Natural killer cell (primary cell): ENCODE results near the gene SORCS2. TPM values are rescaled to one million over a fixed set of nuclear protein-coding genes. Genes with fewer than 3 reads are reported as not detected.

Experiments
- ATAC-seq, 3 donors: fragments of 150-1000 bp in 2 of 3; fragments of 200-7000 bp in 1 of 3; cut with Tn5 transposase; 1 replicate in 1 of 3; 2 replicates in 2 of 3; pipeline ENCODE4 v1.10.0; 2021; ENCODE audit warnings: mild to moderate bottlenecking in 2 of 3, moderate library complexity in 2 of 3
- DNase-seq, 2 donors: peaks; one replicate each; pipeline versions ENCODE4 v3.0.0 to v3.0.0-alpha.2; 2013 to 2021; ENCODE audit warnings: mixed read lengths in 1 of 2
- H3K27ac ChIP-seq: one replicate; pipeline ENCODE4 v1.5.1; 2013; ENCODE audit warnings: mild to moderate bottlenecking, low read length
- H3K27me3 ChIP-seq: one replicate; pipeline ENCODE4 v1.6.1; 2013; ENCODE audit warnings: low read length; ENCODE audit not compliant: control insufficient read depth, insufficient read depth
- H3K36me3 ChIP-seq: one replicate; pipeline ENCODE4 v1.6.1; 2013; ENCODE audit warnings: low read length; ENCODE audit not compliant: control insufficient read depth, insufficient read depth
- H3K4me1 ChIP-seq: one replicate; pipeline ENCODE4 v1.6.1; 2013; ENCODE audit warnings: low read length; ENCODE audit not compliant: control insufficient read depth, insufficient read depth
- H3K4me3 ChIP-seq: one replicate; pipeline ENCODE4 v1.5.1; 2013; ENCODE audit warnings: low read length
- H3K9me3 ChIP-seq: one replicate; pipeline ENCODE4 v1.6.1; 2013; ENCODE audit warnings: low read length; ENCODE audit not compliant: control insufficient read depth, insufficient read depth
- H3K27ac Mint-ChIP-seq, 2 donors: one replicate each; pipeline ENCODE4 v1.8.0; 2022; ENCODE audit warnings: mild to moderate bottlenecking in 2 of 2, mixed read lengths in 2 of 2, moderate library complexity in 1 of 2
- H3K27me3 Mint-ChIP-seq, 2 donors: one replicate each; pipeline ENCODE4 v1.8.0; 2022; ENCODE audit warnings: low read depth in 2 of 2, mixed read lengths in 2 of 2
- H3K36me3 Mint-ChIP-seq: one replicate; pipeline ENCODE4 v1.8.0; 2022; ENCODE audit warnings: mixed read lengths
- H3K4me1 Mint-ChIP-seq, 2 donors: one replicate each; pipeline ENCODE4 v1.8.0; 2022; ENCODE audit warnings: mixed read lengths in 2 of 2
- H3K4me3 Mint-ChIP-seq: one replicate; pipeline ENCODE4 v1.8.0; 2022; ENCODE audit warnings: mild to moderate bottlenecking, moderate library complexity, mixed read lengths
- H3K9me3 Mint-ChIP-seq, 2 donors: one replicate each; pipeline ENCODE4 v1.8.0; 2022; ENCODE audit warnings: mixed read lengths in 2 of 2
- CTCF ChIP-seq: fragments of 200-600 bp; IDR thresholded peaks from one replicate; pipeline ENCODE4 v1.8.0; 2022; ENCODE audit warnings: antibody characterized with exemption
- WGBS: methylation state at CpG from one replicate; pipeline ENCODE4 v1.1.7; 2013; ENCODE audit warnings: missing lambda C conversion rate; ENCODE audit not compliant: insufficient coverage; 5-methylcytosine and 5-hydroxymethylcytosine counted together
- intact Hi-C: fragments of 100-400 bp; cut with micrococcal nuclease; formaldehyde crosslinking; loops from one replicate; pipeline ENCODE4 v1.14.2; 2022
- total RNA-seq, 4 donors: library from RNA; stranded (reverse); fragments of 120-200 nt in 1 of 4; gene quantifications; one replicate each; pipeline versions ENCODE4 v1.2.3 to v1.2.4, GENCODE V29; 2013 to 2022

The SORCS2 gene
- total RNA-seq, 3 donors from 2014 or later (not counting 1 experiment from before 2014, with no cell fraction given), result 1.2 to 2.5 (median 1.4) TPM

GRCh38 chr4:7389101-7389701, 196.9 kb downstream of the SORCS2 start:
- Mint-ChIP-seq H3K4me1 (peaks cover 0 to 7% of the 10 kb centered on the region in 2 donors), H3K27ac (no peak overlapping the region), H3K36me3 (no peaks in the 10 kb centered on the region), H3K9me3 (peaks cover 0 to 7% of the 10 kb centered on the region in 2 donors), H3K27me3 (peaks cover 11 to 24% of the 10 kb centered on the region in 2 donors), H3K4me3 (no peak overlapping the region)
- H3K4me3 ChIP-seq, result no peak overlapping the region
- intact Hi-C loops, result no loop called here
- no peaks in the 10 kb centered on the region for H3K9me3 ChIP-seq
- H3K27me3 ChIP-seq, result no peaks in the 10 kb centered on the region
- no peaks in the 10 kb centered on the region for H3K4me1 ChIP-seq
- no peaks in the 10 kb centered on the region for H3K36me3 ChIP-seq
- ATAC-seq (no peak), DNase-seq (peak in 1 of 2 donors; percentile 10)
- 87% methylated on average over 15 of the region's 15 CpGs for WGBS
- H3K27ac ChIP-seq, result no peak overlapping the region
- TF ChIP-seq CTCF, result no peak

GRCh38 chr4:7389719-7390118, 197.4 kb downstream of the SORCS2 start:
- Histone ChIP-seq H3K36me3 (no peaks in the 10 kb centered on the region), H3K4me3 (no peak overlapping the region), H3K27ac (no peak overlapping the region), H3K9me3 (no peaks in the 10 kb centered on the region), H3K4me1 (no peaks in the 10 kb centered on the region), H3K27me3 (no peaks in the 10 kb centered on the region)
- intact Hi-C loops, result no loop called here
- ATAC-seq (no peak), DNase-seq (no peak)
- 64% methylated on average over 12 of the region's 12 CpGs for WGBS
- Mint-ChIP-seq H3K4me1 (peaks cover 0 to 7% of the 10 kb centered on the region in 2 donors), H3K36me3 (no peaks in the 10 kb centered on the region), H3K4me3 (no peak overlapping the region), H3K27me3 (peaks cover 11 to 24% of the 10 kb centered on the region in 2 donors), H3K9me3 (peaks cover 0 to 7% of the 10 kb centered on the region in 2 donors), H3K27ac (no peak overlapping the region)
- TF ChIP-seq CTCF, result no peak

GRCh38 chr4:7390336-7390735, 198.0 kb downstream of the SORCS2 start:
- Histone ChIP-seq H3K27ac (no peak overlapping the region), H3K9me3 (no peaks in the 10 kb centered on the region), H3K27me3 (no peaks in the 10 kb centered on the region), H3K4me3 (no peak overlapping the region), H3K36me3 (no peaks in the 10 kb centered on the region), H3K4me1 (no peaks in the 10 kb centered on the region)
- no peak for DNase-seq
- Mint-ChIP-seq H3K9me3 (peaks cover 0 to 7% of the 10 kb centered on the region in 2 donors), H3K27me3 (peaks cover 11 to 24% of the 10 kb centered on the region in 2 donors), H3K4me1 (peaks cover 0 to 7% of the 10 kb centered on the region in 2 donors), H3K4me3 (no peak overlapping the region), H3K36me3 (no peaks in the 10 kb centered on the region), H3K27ac (no peak overlapping the region)
- no peak for TF ChIP-seq CTCF
- WGBS, result 86% methylated on average over 13 of the region's 13 CpGs
- no peak for ATAC-seq
- intact Hi-C loops, result no loop called here
